Chondrocyte (in vitro differentiated cells): ENCODE data around the gene KERA. TPM values are rescaled to one million over a fixed set of nuclear protein-coding genes. Genes with fewer than 3 reads are reported as not detected.

Experiments used
- DNase-seq: peaks from one replicate; pipeline ENCODE4 v3.0.0; 2021; ENCODE audit warnings: mixed read lengths, low spot score
- H3K27ac Mint-ChIP-seq: one replicate; pipeline ENCODE4 v1.8.0; 2021; ENCODE audit warnings: mild to moderate bottlenecking, moderate library complexity, mixed read lengths; ENCODE audit not compliant: unreplicated experiment
- H3K27me3 Mint-ChIP-seq: 2 replicates; pipeline ENCODE4 v1.8.0; 2021; ENCODE audit warnings: low read depth, mixed read lengths
- H3K36me3 Mint-ChIP-seq: 2 replicates; pipeline ENCODE4 v1.8.0; 2021; ENCODE audit warnings: low read depth, mixed read lengths
- H3K4me1 Mint-ChIP-seq: 2 replicates; pipeline ENCODE4 v1.8.0; 2021; ENCODE audit warnings: low read depth, mild to moderate bottlenecking, mixed read lengths
- H3K4me3 Mint-ChIP-seq: one replicate; pipeline ENCODE4 v1.8.0; 2021; ENCODE audit warnings: mild to moderate bottlenecking, moderate library complexity, mixed read lengths; ENCODE audit not compliant: unreplicated experiment
- H3K9me3 Mint-ChIP-seq: 2 replicates; pipeline ENCODE4 v1.8.0; 2021; ENCODE audit warnings: low read depth, mixed read lengths
- CTCF ChIP-seq: fragments of 200-600 bp; sonication (generic); IDR thresholded peaks from 2 replicates; pipeline ENCODE4 v1.5.0; 2021; ENCODE audit warnings: antibody characterized with exemption, mild to moderate bottlenecking, moderate library complexity
- total RNA-seq: library from RNA; stranded (reverse); gene quantifications from 3 replicates; pipeline ENCODE4 v1.2.1, GENCODE V29; 2021

Gene KERA
- total RNA-seq, 1 donor from 2014 or later: not detected

- Mint-ChIP-seq H3K9me3 (peaks cover 4% of the 10 kb centered on the region), H3K27ac (no peak overlapping the region), H3K36me3 (peaks cover 24% of the 10 kb centered on the region), H3K27me3 (no peaks in the 10 kb centered on the region), H3K4me1 (peaks cover 79% of the 10 kb centered on the region), H3K4me3 (no peak overlapping the region)
- DNase-seq: no peak
- TF ChIP-seq CTCF: no peak
These were observed 45.3 kb upstream of the KERA start for GRCh38 chr12:91103101-91103500.

- TF ChIP-seq CTCF: no peak
- Mint-ChIP-seq H3K27ac (peak overlapping the region; percentile 64), H3K4me3 (no peak overlapping the region), H3K9me3 (no peaks in the 10 kb centered on the region), H3K36me3 (peaks cover 9% of the 10 kb centered on the region), H3K27me3 (no peaks in the 10 kb centered on the region), H3K4me1 (peaks cover 64% of the 10 kb centered on the region)
- no peak for DNase-seq
These were observed 43.1 kb upstream of the KERA start for GRCh38 chr12:91100906-91101305.

GRCh38 chr12:91099836-91100235 lies 42.0 kb upstream of the KERA start:
- TF ChIP-seq CTCF: no peak
- no peak for DNase-seq
- Mint-ChIP-seq H3K4me1 (peaks cover 57% of the 10 kb centered on the region), H3K27ac (peak overlapping the region; percentile 68), H3K27me3 (no peaks in the 10 kb centered on the region), H3K36me3 (peaks cover 9% of the 10 kb centered on the region), H3K4me3 (no peak overlapping the region), H3K9me3 (peaks cover 2% of the 10 kb centered on the region)

GRCh38 chr12:91099341-91099740 lies 41.5 kb upstream of the KERA start:
- no peaks in the 10 kb centered on the region for H3K27me3 Mint-ChIP-seq
- H3K9me3 Mint-ChIP-seq: peaks cover 2% of the 10 kb centered on the region
- H3K36me3 Mint-ChIP-seq: peaks cover 9% of the 10 kb centered on the region
- no peak for DNase-seq
- no peak overlapping the region for H3K4me3 Mint-ChIP-seq
- peak overlapping the region; percentile 83 for H3K27ac Mint-ChIP-seq
- TF ChIP-seq CTCF: no peak
- peaks cover 58% of the 10 kb centered on the region for H3K4me1 Mint-ChIP-seq

- H3K4me1 Mint-ChIP-seq: peaks cover 62% of the 10 kb centered on the region
These were observed 41.1 kb upstream of the KERA start for GRCh38 chr12:91098941-91099340.

More at GRCh38 chr12:91098941-91099340, 41.1 kb upstream of the KERA start:
- no peak for TF ChIP-seq CTCF
- Mint-ChIP-seq H3K36me3 (peaks cover 7% of the 10 kb centered on the region), H3K27me3 (no peaks in the 10 kb centered on the region), H3K9me3 (peaks cover 2% of the 10 kb centered on the region), H3K27ac (peak overlapping the region; percentile 83), H3K4me3 (no peak overlapping the region)
- DNase-seq: no peak
